ENCODE results near the gene IL3. TPM values are rescaled to one million over a fixed set of nuclear protein-coding genes. Genes with fewer than 3 reads are reported as not detected.

The IL3 gene
- total RNA-seq, 1 experiment from 2014 or later: not detected

DNA sequence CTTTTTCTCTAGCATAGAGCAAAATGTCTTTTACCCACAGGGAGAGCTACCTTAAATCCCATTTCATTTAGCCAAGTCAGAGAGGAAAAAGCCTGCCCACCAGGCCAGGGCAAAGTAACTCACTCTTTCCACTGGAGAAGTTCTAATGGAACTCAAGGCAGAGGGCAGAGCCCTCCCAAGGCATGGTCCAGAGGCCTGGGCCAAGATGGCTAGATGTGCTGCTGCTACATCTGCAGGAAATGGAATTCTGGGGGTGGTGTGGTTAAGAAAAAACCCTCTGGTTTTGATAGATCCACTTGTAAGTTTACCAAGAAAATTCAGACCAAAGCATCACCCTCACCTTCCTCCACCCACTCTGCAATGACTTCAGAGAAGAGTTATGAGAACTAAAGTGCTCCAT, 50.5 kb downstream of the IL3 start:
- DNase-seq (ENCODE audit: low read depth): no peak

DNA sequence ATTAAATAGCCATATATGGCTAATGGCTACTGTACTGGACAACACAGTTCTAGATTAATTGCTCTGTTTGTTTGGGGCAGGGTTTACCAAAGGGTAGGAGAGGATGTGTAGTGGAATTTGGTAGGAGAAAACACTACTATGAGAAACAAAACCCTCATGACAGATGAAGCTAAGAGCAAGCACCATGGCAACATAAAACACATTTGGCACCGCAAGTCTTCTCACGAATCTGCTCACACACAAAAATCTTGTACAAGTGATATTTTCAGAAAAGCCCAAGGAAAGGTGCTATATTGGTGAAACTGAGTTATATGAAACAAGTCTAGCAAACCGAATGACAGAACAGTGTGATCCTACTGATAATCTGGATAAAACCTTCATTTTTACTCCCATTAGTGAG, 51.7 kb downstream of the IL3 start:
- no peak for DNase-seq (ENCODE audit: low read depth)

Other genes with a start within 250 kb of the IL3 start
- gene MEIKIN, start 115.0 kb upstream of the IL3 start, total RNA-seq (2014; rRNA removed; shearing (Covaris generic)): not detected in 2 replicates
- gene ACSL6, start 49.0 kb upstream of the IL3 start, total RNA-seq (2014; rRNA removed; shearing (Covaris generic)): not detected in 2 replicates
- 6.3 and 16.8 TPM in 2 replicates for gene CSF2, start 13.1 kb downstream of the IL3 start, total RNA-seq (2014; rRNA removed; shearing (Covaris generic))
- gene P4HA2, start 167.2 kb downstream of the IL3 start, total RNA-seq (2014; rRNA removed; shearing (Covaris generic)): 99.6 and 133 TPM in 2 replicates
- 11.7 and 25.0 TPM in 2 replicates for gene PDLIM4, start 197.0 kb downstream of the IL3 start, total RNA-seq (2014; rRNA removed; shearing (Covaris generic))
- gene SLC22A4, start 233.7 kb downstream of the IL3 start, total RNA-seq (2014; rRNA removed; shearing (Covaris generic)): 6.3 and 7.5 TPM in 2 replicates